ENCODE results near the gene CYP24A1.

The CYP24A1 gene

DNA sequence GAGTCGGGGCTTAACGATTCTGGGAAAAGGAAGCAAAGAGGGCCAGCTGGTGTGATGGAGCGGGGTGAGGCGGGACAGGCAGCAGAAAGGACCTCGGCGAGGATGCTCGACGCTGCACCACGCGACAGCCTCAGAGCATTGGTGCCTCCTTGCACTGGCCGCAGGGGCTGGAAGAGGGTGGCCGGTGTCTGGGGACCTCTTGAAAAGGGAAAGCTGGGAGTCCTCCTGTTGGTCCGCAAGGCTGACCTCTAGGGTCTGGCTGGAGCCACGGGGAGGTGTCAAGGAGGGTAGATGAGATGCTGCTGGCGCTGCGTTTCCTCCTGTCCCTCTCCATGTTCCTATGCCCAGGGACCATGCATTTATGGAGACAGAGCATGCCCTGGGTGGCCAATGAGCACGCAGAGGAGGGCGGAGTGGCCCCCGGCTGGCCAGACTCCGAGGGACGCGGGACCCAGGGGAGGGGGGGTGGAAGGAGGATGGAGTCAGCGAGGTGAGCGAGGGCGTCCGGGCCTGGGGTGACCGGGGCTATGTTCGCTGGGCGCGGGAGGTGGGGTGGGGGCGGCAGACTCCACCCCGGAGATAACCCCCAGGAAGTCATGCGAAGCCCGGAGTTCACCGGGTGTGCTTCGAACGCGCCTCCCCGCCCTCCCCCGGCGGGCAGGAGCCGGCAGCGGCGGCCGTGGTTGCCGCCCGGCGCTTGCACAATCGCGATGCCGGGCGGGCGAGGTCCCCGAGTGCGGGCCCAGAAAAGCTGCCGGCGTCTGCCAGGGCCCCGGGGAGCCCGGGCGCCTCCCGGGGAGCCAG is at the start of gene CYP24A1:
CYP24A1 (minus strand) TSS at position 334 of the 804 bp plus-strand sequence. CDS start 407 bp downstream, outside the sequence.
- Histone ChIP-seq H3K79me2 (ENCODE audit: insufficient read depth, low read depth) (no peaks in the 10 kb centered on the region), H3K27ac (no peak within 1 kb of the TSS), H4K20me1 (ENCODE audit: insufficient read depth) (no peaks in the 10 kb centered on the region), H3K4me3 (IDR thresholded peaks at IDR 0.05; ENCODE audit: insufficient read depth, low read depth, low read length) (no peak within 1 kb of the TSS), H3K36me3 (ENCODE audit: insufficient read depth) (no peaks in the 10 kb centered on the region), H3K4me1 (ENCODE audit: low read depth, poor library complexity, severe bottlenecking) (no peaks in the 10 kb centered on the region), H3K9ac (no peak within 1 kb of the TSS), H2AFZ (ENCODE audit: low read depth) (no peak within 1 kb of the TSS), H3K4me2 (no peak within 1 kb of the TSS), H3K27me3 (ENCODE audit: insufficient read depth, low read depth) (no peaks in the 10 kb centered on the region)
- TF ChIP-seq CTCF (conservative IDR thresholded peaks at IDR 0.05; ENCODE audit: low read depth, low read length): no peak

DNA sequence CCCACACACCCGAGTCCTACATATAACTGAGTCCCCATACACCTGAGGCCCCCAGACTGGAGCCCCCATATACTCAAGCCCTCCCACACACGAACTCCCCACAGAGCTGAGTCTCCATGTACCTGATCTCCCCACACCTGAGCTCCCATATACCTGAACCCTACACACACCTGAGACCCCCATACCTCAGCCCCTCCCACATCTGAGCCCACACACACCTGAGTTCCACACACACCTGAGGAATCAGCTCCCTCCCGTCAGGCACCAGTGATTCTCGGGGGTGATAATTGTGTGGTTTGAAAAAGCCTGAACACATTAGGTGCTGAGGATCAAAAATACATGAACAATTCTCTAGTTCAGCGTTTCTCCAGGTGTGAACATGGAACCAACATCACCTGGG is 49.5 kb upstream of the CYP24A1 start:
- no peak overlapping the region for H3K27ac ChIP-seq

DNA sequence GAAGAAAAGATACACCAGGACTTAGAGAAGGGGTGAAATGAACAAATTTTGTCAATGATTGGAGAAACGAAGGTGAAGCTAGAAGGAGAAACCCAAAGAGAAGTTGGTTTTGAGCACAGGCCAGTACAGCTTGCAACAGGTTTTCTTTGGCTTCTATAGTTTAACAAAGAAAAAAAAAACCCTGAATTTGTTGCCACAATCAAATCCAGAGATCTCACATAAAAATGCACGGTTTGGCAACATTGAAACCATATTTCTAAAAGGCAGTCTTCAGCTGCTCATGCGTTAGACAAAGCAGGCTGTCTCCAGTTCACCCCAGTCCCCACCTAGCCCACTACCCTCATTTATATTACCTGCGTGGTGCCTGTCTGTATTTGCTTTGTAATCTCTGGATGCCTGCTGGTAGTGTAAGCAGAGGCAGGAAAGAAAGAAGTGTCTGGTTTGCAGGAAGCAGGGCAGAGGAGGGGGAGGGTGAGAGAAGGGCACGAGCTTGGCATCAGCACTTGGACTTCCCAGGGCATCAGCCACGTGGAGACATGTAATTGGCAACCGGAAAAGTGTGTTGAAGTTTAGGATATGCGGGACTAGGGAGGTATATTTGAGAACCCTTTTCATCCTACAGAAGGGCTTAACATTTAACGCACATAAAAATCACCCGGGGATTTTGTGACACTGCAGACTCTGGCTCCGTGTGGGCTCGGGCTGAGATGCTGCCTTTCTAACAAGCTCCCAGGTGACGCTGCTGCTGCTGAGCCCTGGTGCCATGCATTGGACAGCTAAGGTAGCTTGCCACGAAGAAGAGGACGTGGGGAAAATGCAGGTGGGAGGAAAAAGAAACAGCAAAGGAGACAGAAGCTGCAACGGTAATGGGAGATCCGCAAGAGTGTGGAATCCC is 48.5 kb upstream of the CYP24A1 start:
- no peaks in the 10 kb centered on the region for H3K79me2 ChIP-seq (ENCODE audit: insufficient read depth, low read depth)
- no peaks in the 10 kb centered on the region for H3K36me3 ChIP-seq (ENCODE audit: insufficient read depth)
- H2AFZ ChIP-seq (ENCODE audit: low read depth): no peak overlapping the region
- no peaks in the 10 kb centered on the region for H3K27me3 ChIP-seq (ENCODE audit: insufficient read depth, low read depth)
- H3K4me2 ChIP-seq: no peak overlapping the region
- H3K27ac ChIP-seq: no peak overlapping the region
- no peaks in the 10 kb centered on the region for H4K20me1 ChIP-seq (ENCODE audit: insufficient read depth)
- no peak overlapping the region for H3K4me3 ChIP-seq (IDR thresholded peaks at IDR 0.05; ENCODE audit: insufficient read depth, low read depth, low read length)
- no peak for TF ChIP-seq CTCF (conservative IDR thresholded peaks at IDR 0.05; ENCODE audit: low read depth, low read length)
- H3K9ac ChIP-seq: no peak overlapping the region
- peaks cover 12% of the 10 kb centered on the region for H3K4me1 ChIP-seq (ENCODE audit: low read depth, poor library complexity, severe bottlenecking)

More for the DNA sequence above, 49.5 kb upstream of the CYP24A1 start:
- H3K27me3 ChIP-seq (ENCODE audit: insufficient read depth, low read depth): no peaks in the 10 kb centered on the region
- H2AFZ ChIP-seq (ENCODE audit: low read depth): no peak overlapping the region
- H3K79me2 ChIP-seq (ENCODE audit: insufficient read depth, low read depth): no peaks in the 10 kb centered on the region
- H3K9ac ChIP-seq: no peak overlapping the region
- H3K4me1 ChIP-seq (ENCODE audit: low read depth, poor library complexity, severe bottlenecking): peaks cover 17% of the 10 kb centered on the region
- no peaks in the 10 kb centered on the region for H3K36me3 ChIP-seq (ENCODE audit: insufficient read depth)
- H3K4me3 ChIP-seq (IDR thresholded peaks at IDR 0.05; ENCODE audit: insufficient read depth, low read depth, low read length): no peak overlapping the region
- no peak overlapping the region for H3K4me2 ChIP-seq
- no peaks in the 10 kb centered on the region for H4K20me1 ChIP-seq (ENCODE audit: insufficient read depth)
- TF ChIP-seq CTCF (conservative IDR thresholded peaks at IDR 0.05; ENCODE audit: low read depth, low read length): no peak

GRCh38 chr20:54221353-54221752 is 47.6 kb upstream of the CYP24A1 start:
- Histone ChIP-seq H4K20me1 (ENCODE audit: insufficient read depth) (no peaks in the 10 kb centered on the region), H3K9ac (no peak overlapping the region), H3K79me2 (ENCODE audit: insufficient read depth, low read depth) (no peaks in the 10 kb centered on the region), H3K27ac (no peak overlapping the region), H3K36me3 (ENCODE audit: insufficient read depth) (no peaks in the 10 kb centered on the region), H3K27me3 (ENCODE audit: insufficient read depth, low read depth) (no peaks in the 10 kb centered on the region), H3K4me1 (ENCODE audit: low read depth, poor library complexity, severe bottlenecking) (peaks cover 9% of the 10 kb centered on the region), H3K4me3 (IDR thresholded peaks at IDR 0.05; ENCODE audit: insufficient read depth, low read depth, low read length) (no peak overlapping the region), H2AFZ (ENCODE audit: low read depth) (no peak overlapping the region), H3K4me2 (no peak overlapping the region)
- no peak for TF ChIP-seq CTCF (conservative IDR thresholded peaks at IDR 0.05; ENCODE audit: low read depth, low read length)

Measured in KMS-11 (cell line).